GM12864 (cell line): ENCODE measurements around the gene UBQLN2.
"Not testable (repeated sequence)": the region's sequence is repeated elsewhere in the genome, so short reads cannot be mapped to it uniquely, and the experiment has no call there.

ENCODE experiments used
- DNase-seq: peaks from one replicate; pipeline ENCODE4 v3.0.0-alpha.2; 2011; ENCODE audit warnings: low read depth
- H3K4me3 ChIP-seq: 2 replicates; pipeline ENCODE4 v1.5.1; 2011; ENCODE audit warnings: mild to moderate bottlenecking, low read depth, low read length, control low read depth
- TF ChIP-seq, protein P1 (sequence below): IDR thresholded peaks from 2 replicates; pipeline ENCODE4 v1.5.1; 2011; ENCODE audit warnings: low read depth, mild to moderate bottlenecking, moderate library complexity, low read length, control low read depth, inconsistent platforms; ENCODE audit errors: missing control alignments

Gene UBQLN2

GRCh38 chrX:56588397-56589188 lies 25.2 kb downstream of the UBQLN2 start:
- TF ChIP-seq, protein P1, sequence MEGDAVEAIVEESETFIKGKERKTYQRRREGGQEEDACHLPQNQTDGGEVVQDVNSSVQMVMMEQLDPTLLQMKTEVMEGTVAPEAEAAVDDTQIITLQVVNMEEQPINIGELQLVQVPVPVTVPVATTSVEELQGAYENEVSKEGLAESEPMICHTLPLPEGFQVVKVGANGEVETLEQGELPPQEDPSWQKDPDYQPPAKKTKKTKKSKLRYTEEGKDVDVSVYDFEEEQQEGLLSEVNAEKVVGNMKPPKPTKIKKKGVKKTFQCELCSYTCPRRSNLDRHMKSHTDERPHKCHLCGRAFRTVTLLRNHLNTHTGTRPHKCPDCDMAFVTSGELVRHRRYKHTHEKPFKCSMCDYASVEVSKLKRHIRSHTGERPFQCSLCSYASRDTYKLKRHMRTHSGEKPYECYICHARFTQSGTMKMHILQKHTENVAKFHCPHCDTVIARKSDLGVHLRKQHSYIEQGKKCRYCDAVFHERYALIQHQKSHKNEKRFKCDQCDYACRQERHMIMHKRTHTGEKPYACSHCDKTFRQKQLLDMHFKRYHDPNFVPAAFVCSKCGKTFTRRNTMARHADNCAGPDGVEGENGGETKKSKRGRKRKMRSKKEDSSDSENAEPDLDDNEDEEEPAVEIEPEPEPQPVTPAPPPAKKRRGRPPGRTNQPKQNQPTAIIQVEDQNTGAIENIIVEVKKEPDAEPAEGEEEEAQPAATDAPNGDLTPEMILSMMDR = no peak
- DNase-seq = no peak
- no peak overlapping the region for H3K4me3 ChIP-seq

- H3K4me3 ChIP-seq, DNase-seq: not testable (repeated sequence)
These were observed 28.4 kb downstream of the UBQLN2 start for GRCh38 chrX:56591830-56592229.

DNA sequence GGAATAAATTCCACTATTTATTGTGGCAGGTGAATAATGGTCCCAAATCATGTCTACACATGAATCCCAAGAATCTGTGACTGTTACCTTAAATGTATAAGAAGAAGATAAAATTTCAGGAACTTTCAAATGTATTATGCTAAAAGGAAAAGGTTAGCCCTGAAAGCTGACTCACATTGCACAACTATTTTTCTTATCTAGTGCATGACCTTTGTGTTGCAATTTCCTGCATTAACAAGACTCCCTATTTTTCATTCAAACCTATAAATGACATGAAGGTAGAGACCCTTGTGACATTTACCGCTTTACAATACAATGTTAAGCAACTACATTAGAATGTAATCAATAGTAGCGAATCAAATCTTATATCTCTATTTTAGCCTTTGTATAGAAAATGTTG lies 36.7 kb downstream of the UBQLN2 start:
- TF ChIP-seq, protein P1 = no peak

GRCh38 chrX:56600987-56601386 lies 37.6 kb downstream of the UBQLN2 start:
- no peak for DNase-seq
- TF ChIP-seq, protein P1 = no peak
- no peak overlapping the region for H3K4me3 ChIP-seq

More for the DNA sequence above, 36.7 kb downstream of the UBQLN2 start:
- H3K4me3 ChIP-seq = no peak overlapping the region
- DNase-seq = no peak

- TF ChIP-seq, protein P1 = no peak
- no peak for DNase-seq
- no peak overlapping the region for H3K4me3 ChIP-seq
These were observed 51.9 kb downstream of the UBQLN2 start for GRCh38 chrX:56615282-56615681.
